Neuronal stem cell (in vitro differentiated cells): ENCODE results near the gene PRUNE2.

Source experiments
- DNase-seq: peaks from one replicate; pipeline ENCODE4 v3.0.0-alpha.2; 2013; ENCODE audit warnings: low spot score
- H2AFZ ChIP-seq: one replicate; pipeline ENCODE4 v1.6.1; 2013; ENCODE audit warnings: mild to moderate bottlenecking, low read length, inconsistent platforms
- H2AK5ac ChIP-seq: 2 replicates; pipeline ENCODE4 v1.6.1; 2013; ENCODE audit warnings: low read depth, mild to moderate bottlenecking, inconsistent platforms, low read length, moderate library complexity, mixed read lengths
- H2BK120ac ChIP-seq: 2 replicates; pipeline ENCODE4 v1.6.1; 2013; ENCODE audit warnings: low read depth, mild to moderate bottlenecking, inconsistent platforms, low read length, moderate library complexity, mixed read lengths
- H2BK12ac ChIP-seq: one replicate; pipeline ENCODE4 v1.6.1; 2013; ENCODE audit warnings: low read length, inconsistent platforms
- H2BK15ac ChIP-seq: 2 replicates; pipeline ENCODE4 v1.6.1; 2013; ENCODE audit warnings: mild to moderate bottlenecking, low read length, inconsistent platforms, mixed read lengths
- H2BK5ac ChIP-seq: one replicate; pipeline ENCODE4 v1.6.1; 2013; ENCODE audit warnings: inconsistent platforms, mild to moderate bottlenecking, low read length, moderate library complexity
- H3K14ac ChIP-seq: one replicate; pipeline ENCODE4 v1.6.1; 2013; ENCODE audit warnings: low read length, inconsistent platforms
- H3K18ac ChIP-seq: 2 replicates; pipeline ENCODE4 v1.6.1; 2013; ENCODE audit warnings: low read length, inconsistent platforms
- H3K23ac ChIP-seq: 2 replicates; pipeline ENCODE4 v1.6.1; 2013; ENCODE audit warnings: low read depth, mild to moderate bottlenecking, mixed read lengths, low read length, inconsistent platforms; ENCODE audit not compliant: poor library complexity
- H3K27ac ChIP-seq: replicated peaks from 3 replicates; pipeline ENCODE4 v1.5.1; 2013; ENCODE audit warnings: low read length, inconsistent platforms
- H3K27me3 ChIP-seq, 3 experiments: 2 replicates each; pipeline ENCODE4 v1.6.1; 2013; ENCODE audit warnings: low read length in 3 of 3, mild to moderate bottlenecking in 2 of 3, inconsistent platforms in 1 of 3, low read depth in 1 of 3, mixed read lengths in 1 of 3, moderate library complexity in 1 of 3; ENCODE audit not compliant: control insufficient read depth in 3 of 3, insufficient read depth in 3 of 3
- H3K36me3 ChIP-seq, 2 donors: replicated peaks in 1 of 2; 2 replicates each; pipeline ENCODE4 v1.6.1; 2013; ENCODE audit warnings: low read length in 2 of 2; ENCODE audit not compliant: control insufficient read depth in 2 of 2, insufficient read depth in 2 of 2
- H3K4ac ChIP-seq: 2 replicates; pipeline ENCODE4 v1.6.1; 2013; ENCODE audit warnings: inconsistent platforms, mild to moderate bottlenecking, low read length, moderate library complexity
- H3K4me1 ChIP-seq, 2 donors: 1 replicate in 1 of 2; 2 replicates in 1 of 2; pipeline ENCODE4 v1.6.1; 2013; ENCODE audit warnings: low read length in 2 of 2, low read depth in 1 of 2; ENCODE audit not compliant: control insufficient read depth in 2 of 2, insufficient read depth in 1 of 2
- H3K4me2 ChIP-seq: one replicate; pipeline ENCODE4 v1.6.1; 2013; ENCODE audit warnings: mild to moderate bottlenecking, low read length, inconsistent platforms; ENCODE audit not compliant: insufficient read depth, poor library complexity, severe bottlenecking
- H3K4me3 ChIP-seq, 2 donors: 2 replicates each; pipeline ENCODE4 v1.5.1; 2013; ENCODE audit warnings: low read length in 2 of 2, mild to moderate bottlenecking in 2 of 2, inconsistent platforms in 1 of 2, moderate library complexity in 1 of 2
- H3K79me1 ChIP-seq: one replicate; pipeline ENCODE4 v1.6.1; 2013; ENCODE audit warnings: low read depth, mild to moderate bottlenecking, inconsistent platforms, low read length, moderate library complexity
- H3K9ac ChIP-seq: one replicate; pipeline ENCODE4 v1.6.1; 2013; ENCODE audit warnings: mild to moderate bottlenecking, low read depth, low read length, inconsistent platforms; ENCODE audit not compliant: poor library complexity
- H3K9me3 ChIP-seq, 2 donors: replicated peaks in 1 of 2; 2 replicates each; pipeline versions ENCODE3 to v1.6.1; 2013; ENCODE audit warnings: low read length in 2 of 2, mild to moderate bottlenecking in 2 of 2, inconsistent platforms in 1 of 2, low read depth in 1 of 2, mixed read lengths in 1 of 2, moderate library complexity in 1 of 2; ENCODE audit not compliant: control insufficient read depth in 2 of 2, insufficient read depth in 1 of 2
- H4K8ac ChIP-seq: one replicate; pipeline ENCODE4 v1.6.1; 2013; ENCODE audit warnings: low read depth, mild to moderate bottlenecking, inconsistent platforms, low read length, moderate library complexity
- H4K91ac ChIP-seq: one replicate; pipeline ENCODE4 v1.6.1; 2013; ENCODE audit warnings: low read length, low read depth, mild to moderate bottlenecking, inconsistent platforms; ENCODE audit not compliant: poor library complexity
- WGBS, 2 donors: extraction: QIAGEN DNeasy Blood & Tissue Kit; methylation state at CpG; one replicate each; pipeline ENCODE4 v1.1.7; 2013; ENCODE audit warnings: missing lambda C conversion rate in 2 of 2, mixed read lengths in 1 of 2; ENCODE audit not compliant: insufficient read length in 2 of 2, insufficient replicate concordance in 1 of 2; ENCODE audit errors: extremely low coverage in 2 of 2; 5-methylcytosine and 5-hydroxymethylcytosine counted together

The PRUNE2 gene

GRCh38 chr9:76718166-76718565, 187.7 kb downstream of the PRUNE2 start:
- no peak overlapping the region for H4K91ac ChIP-seq
- no peak overlapping the region for H4K8ac ChIP-seq
- no peak overlapping the region for H2BK15ac ChIP-seq
- H3K18ac ChIP-seq, result no peak overlapping the region
- H2AK5ac ChIP-seq, result no peak overlapping the region
- no peak for DNase-seq
- H3K4me1 ChIP-seq, result no peaks in the 10 kb centered on the region
- no peak overlapping the region for H3K27ac ChIP-seq
- no peak overlapping the region for H2BK120ac ChIP-seq
- H3K27me3 ChIP-seq, result no peaks in the 10 kb centered on the region
- no peak overlapping the region for H3K4ac ChIP-seq
- H3K4me3 ChIP-seq, result no peak overlapping the region
- no peak overlapping the region for H2AFZ ChIP-seq
- H2BK5ac ChIP-seq, result no peak overlapping the region
- H3K9me3 ChIP-seq, result no peaks in the 10 kb centered on the region
- no peak overlapping the region for H3K4me2 ChIP-seq
- H3K79me1 ChIP-seq, result no peaks in the 10 kb centered on the region
- no peak overlapping the region for H3K23ac ChIP-seq
- no peak overlapping the region for H3K9ac ChIP-seq
- WGBS, 2 donors, result no CpG with 5 or more reads among the region's 4 CpGs
- H3K14ac ChIP-seq, result no peak overlapping the region
- H3K36me3 ChIP-seq, result peaks cover 0 to 2% of the 10 kb centered on the region in 2 donors
- no peak overlapping the region for H2BK12ac ChIP-seq

- Histone ChIP-seq H2AK5ac (no peak overlapping the region), H2BK5ac (no peak overlapping the region), H3K9me3 (no peaks in the 10 kb centered on the region), H2BK15ac (no peak overlapping the region), H3K79me1 (no peaks in the 10 kb centered on the region), H3K4ac (no peak overlapping the region), H3K9ac (no peak overlapping the region), H3K14ac (no peak overlapping the region), H2BK12ac (no peak overlapping the region), H3K23ac (no peak overlapping the region), H4K8ac (no peak overlapping the region), H3K4me2 (no peak overlapping the region), H3K4me3 (no peak overlapping the region), H3K27ac (no peak overlapping the region), H3K27me3 (no peaks in the 10 kb centered on the region), H4K91ac (no peak overlapping the region), H3K18ac (no peak overlapping the region), H2BK120ac (no peak overlapping the region), H3K4me1 (no peaks in the 10 kb centered on the region), H2AFZ (no peak overlapping the region), H3K36me3 (peaks cover 0 to 2% of the 10 kb centered on the region in 2 donors)
- WGBS, 2 donors, result no CpG with 5 or more reads among the region's 5 CpGs
- no peak for DNase-seq
Measured at GRCh38 chr9:76717613-76718012, 188.3 kb downstream of the PRUNE2 start.

GRCh38 chr9:76717176-76717575, 188.7 kb downstream of the PRUNE2 start:
- H3K36me3 ChIP-seq, result peaks cover 0 to 2% of the 10 kb centered on the region in 2 donors
- no peaks in the 10 kb centered on the region for H3K4me1 ChIP-seq
- no peak overlapping the region for H3K27ac ChIP-seq
- no peak overlapping the region for H2AFZ ChIP-seq
- no peak overlapping the region for H2BK15ac ChIP-seq
- no peak overlapping the region for H2BK12ac ChIP-seq
- no peak overlapping the region for H3K23ac ChIP-seq
- H3K79me1 ChIP-seq, result no peaks in the 10 kb centered on the region
- no peak overlapping the region for H4K91ac ChIP-seq
- no peak overlapping the region for H3K4me2 ChIP-seq
- no peak overlapping the region for H2AK5ac ChIP-seq
- no peaks in the 10 kb centered on the region for H3K9me3 ChIP-seq
- H2BK5ac ChIP-seq, result no peak overlapping the region
- H4K8ac ChIP-seq, result no peak overlapping the region
- no peak overlapping the region for H3K14ac ChIP-seq
- H3K27me3 ChIP-seq, result no peaks in the 10 kb centered on the region
- H3K4ac ChIP-seq, result no peak overlapping the region
- H3K18ac ChIP-seq, result no peak overlapping the region
- no peak overlapping the region for H2BK120ac ChIP-seq
- DNase-seq, result no peak
- H3K4me3 ChIP-seq, result no peak overlapping the region
- no peak overlapping the region for H3K9ac ChIP-seq
- WGBS, 2 donors, result no CpG with 5 or more reads among the region's 5 CpGs

DNA sequence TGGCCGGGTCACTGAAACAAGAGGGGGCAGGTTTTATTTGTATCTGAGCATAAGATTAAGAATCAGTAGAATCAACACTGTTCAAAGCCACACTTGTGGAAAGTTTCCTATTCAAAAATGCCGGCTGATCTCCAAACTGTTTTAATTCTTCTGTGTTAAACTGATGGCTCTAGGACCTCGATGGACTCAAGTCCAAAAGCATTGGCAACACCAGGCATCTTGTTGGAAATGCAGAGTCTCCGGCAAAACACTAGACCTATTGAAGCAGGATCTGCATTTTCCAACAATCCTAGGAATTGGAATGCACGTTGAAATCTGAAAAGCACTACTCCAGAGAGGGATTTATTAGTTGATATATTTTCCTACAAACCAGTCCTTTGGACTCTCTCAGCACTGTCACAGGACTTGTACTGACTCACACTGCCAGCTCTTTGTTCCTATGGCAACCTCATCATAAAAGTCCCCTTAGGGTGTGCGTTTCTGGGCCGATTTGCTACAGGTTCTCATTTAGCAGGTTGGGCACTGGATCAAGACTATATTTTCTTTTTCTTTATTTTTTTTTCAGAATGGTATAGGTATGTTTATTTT, 189.7 kb downstream of the PRUNE2 start:
- H2AK5ac ChIP-seq, result no peak overlapping the region
- no peak overlapping the region for H2BK120ac ChIP-seq
- H3K4me1 ChIP-seq, result no peaks in the 10 kb centered on the region
- H3K18ac ChIP-seq, result no peak overlapping the region
- no peak overlapping the region for H3K23ac ChIP-seq
- H3K4me2 ChIP-seq, result no peak overlapping the region
- H4K91ac ChIP-seq, result no peak overlapping the region
- no peaks in the 10 kb centered on the region for H3K27me3 ChIP-seq
- no peak overlapping the region for H3K14ac ChIP-seq
- no peak overlapping the region for H3K27ac ChIP-seq
- no peaks in the 10 kb centered on the region for H3K9me3 ChIP-seq
- H3K36me3 ChIP-seq, result peaks cover 0 to 2% of the 10 kb centered on the region in 2 donors
- no peak overlapping the region for H2BK15ac ChIP-seq
- no CpG with 5 or more reads among the region's 7 CpGs for WGBS, 2 donors
- no peak overlapping the region for H2BK12ac ChIP-seq
- H4K8ac ChIP-seq, result no peak overlapping the region
- no peak overlapping the region for H2BK5ac ChIP-seq
- peak overlapping the region; percentile 0 for H2AFZ ChIP-seq
- no peaks in the 10 kb centered on the region for H3K79me1 ChIP-seq
- H3K4ac ChIP-seq, result no peak overlapping the region
- no peak overlapping the region for H3K4me3 ChIP-seq
- no peak overlapping the region for H3K9ac ChIP-seq
- no peak for DNase-seq
